Effector memory CD8-positive, alpha-beta T cell (primary cell): ENCODE measurements around the gene PAK3.

ENCODE experiments used
- ATAC-seq: fragments of 150-1000 bp; cut with Tn5 transposase; replicated peaks from 2 replicates; pipeline ENCODE4 v1.10.0; 2021; ENCODE audit warnings: mild to moderate bottlenecking, moderate library complexity
- DNase-seq, 3 experiments: peaks; one replicate each; pipeline ENCODE4 v3.0.0; 2021
- H3K27ac Mint-ChIP-seq, 2 donors: one replicate each; pipeline ENCODE4 v1.8.0; 2022; ENCODE audit warnings: mild to moderate bottlenecking in 2 of 2, mixed read lengths in 2 of 2, moderate library complexity in 2 of 2
- H3K27me3 Mint-ChIP-seq, 2 donors: one replicate each; pipeline ENCODE4 v1.8.0; 2022; ENCODE audit warnings: mixed read lengths in 2 of 2
- H3K36me3 Mint-ChIP-seq: one replicate; pipeline ENCODE4 v1.8.0; 2022; ENCODE audit warnings: mild to moderate bottlenecking, moderate library complexity, mixed read lengths; ENCODE audit not compliant: insufficient read depth
- H3K4me1 Mint-ChIP-seq, 2 donors: one replicate each; pipeline ENCODE4 v1.8.0; 2022; ENCODE audit warnings: low read depth in 2 of 2, mixed read lengths in 2 of 2
- H3K4me3 Mint-ChIP-seq, 2 donors: one replicate each; pipeline ENCODE4 v1.8.0; 2022; ENCODE audit warnings: mild to moderate bottlenecking in 2 of 2, mixed read lengths in 2 of 2, moderate library complexity in 2 of 2
- H3K9me3 Mint-ChIP-seq, 2 donors: one replicate each; pipeline ENCODE4 v1.8.0; 2022; ENCODE audit warnings: mixed read lengths in 2 of 2

PAK3 gene

GRCh38 chrX:111164728-111165127, 68.7 kb downstream of the PAK3 start:
- peaks cover 2% of the 10 kb centered on the region for H3K36me3 Mint-ChIP-seq
- H3K9me3 Mint-ChIP-seq = no peaks in the 10 kb centered on the region
- no peaks in the 10 kb centered on the region for H3K27me3 Mint-ChIP-seq
- no peak for ATAC-seq
- DNase-seq = no peak
- H3K4me1 Mint-ChIP-seq = no peaks in the 10 kb centered on the region
- no peak overlapping the region for H3K4me3 Mint-ChIP-seq
- H3K27ac Mint-ChIP-seq = no peak overlapping the region

- Mint-ChIP-seq H3K4me1 (no peaks in the 10 kb centered on the region), H3K9me3 (no peaks in the 10 kb centered on the region), H3K36me3 (peaks cover 2% of the 10 kb centered on the region), H3K27ac (no peak overlapping the region), H3K4me3 (no peak overlapping the region), H3K27me3 (no peaks in the 10 kb centered on the region)
- ATAC-seq (no peak), DNase-seq (no peak)
These were observed 69.9 kb downstream of the PAK3 start for GRCh38 chrX:111165902-111166301.

GRCh38 chrX:111167334-111167733, 71.3 kb downstream of the PAK3 start:
- DNase-seq (no peak), ATAC-seq (no peak)
- H3K4me1 Mint-ChIP-seq = no peaks in the 10 kb centered on the region
- H3K4me3 Mint-ChIP-seq = no peak overlapping the region
- no peak overlapping the region for H3K27ac Mint-ChIP-seq
- H3K36me3 Mint-ChIP-seq = peaks cover 2% of the 10 kb centered on the region
- H3K9me3 Mint-ChIP-seq = no peaks in the 10 kb centered on the region
- no peaks in the 10 kb centered on the region for H3K27me3 Mint-ChIP-seq

- Mint-ChIP-seq H3K9me3 (no peaks in the 10 kb centered on the region), H3K27ac (no peak overlapping the region), H3K27me3 (no peaks in the 10 kb centered on the region), H3K4me1 (no peaks in the 10 kb centered on the region), H3K4me3 (no peak overlapping the region), H3K36me3 (peaks cover 2% of the 10 kb centered on the region)
- no peak for DNase-seq
- no peak for ATAC-seq
These were observed 72.3 kb downstream of the PAK3 start for GRCh38 chrX:111168314-111168713.

GRCh38 chrX:111169141-111169540, 73.2 kb downstream of the PAK3 start:
- no peaks in the 10 kb centered on the region for H3K36me3 Mint-ChIP-seq
- DNase-seq = no peak
- H3K27ac Mint-ChIP-seq = no peak overlapping the region
- H3K9me3 Mint-ChIP-seq = no peaks in the 10 kb centered on the region
- no peaks in the 10 kb centered on the region for H3K4me1 Mint-ChIP-seq
- ATAC-seq = no peak
- H3K27me3 Mint-ChIP-seq = no peaks in the 10 kb centered on the region
- no peak overlapping the region for H3K4me3 Mint-ChIP-seq

GRCh38 chrX:111170017-111170416, 74.0 kb downstream of the PAK3 start:
- H3K27ac Mint-ChIP-seq = no peak overlapping the region
- H3K27me3 Mint-ChIP-seq = no peaks in the 10 kb centered on the region
- ATAC-seq = no peak
- no peak overlapping the region for H3K4me3 Mint-ChIP-seq
- no peaks in the 10 kb centered on the region for H3K36me3 Mint-ChIP-seq
- H3K9me3 Mint-ChIP-seq = no peaks in the 10 kb centered on the region
- DNase-seq = no peak
- no peaks in the 10 kb centered on the region for H3K4me1 Mint-ChIP-seq

GRCh38 chrX:111180750-111181240, 84.8 kb downstream of the PAK3 start:
- no peak for DNase-seq
- Mint-ChIP-seq H3K36me3 (no peaks in the 10 kb centered on the region), H3K27ac (no peak overlapping the region)

GRCh38 chrX:111181951-111182350, 86.0 kb downstream of the PAK3 start:
- H3K4me1 Mint-ChIP-seq = no peaks in the 10 kb centered on the region
- no peaks in the 10 kb centered on the region for H3K9me3 Mint-ChIP-seq
- DNase-seq = no peak
- H3K4me3 Mint-ChIP-seq = no peak overlapping the region
- ATAC-seq = no peak
- no peaks in the 10 kb centered on the region for H3K27me3 Mint-ChIP-seq
- H3K27ac Mint-ChIP-seq = no peak overlapping the region
- H3K36me3 Mint-ChIP-seq = no peaks in the 10 kb centered on the region

More at GRCh38 chrX:111180750-111181240, 84.8 kb downstream of the PAK3 start:
- Mint-ChIP-seq H3K9me3 (no peaks in the 10 kb centered on the region), H3K4me3 (no peak overlapping the region), H3K27me3 (no peaks in the 10 kb centered on the region), H3K4me1 (no peaks in the 10 kb centered on the region)
- no peak for ATAC-seq

GRCh38 chrX:111182997-111183396, 87.0 kb downstream of the PAK3 start:
- Mint-ChIP-seq H3K4me1 (no peaks in the 10 kb centered on the region), H3K9me3 (no peaks in the 10 kb centered on the region), H3K4me3 (no peak overlapping the region), H3K36me3 (no peaks in the 10 kb centered on the region), H3K27me3 (no peaks in the 10 kb centered on the region), H3K27ac (no peak overlapping the region)
- ATAC-seq (no peak), DNase-seq (no peak)

GRCh38 chrX:111191598-111191997, 95.6 kb downstream of the PAK3 start:
- ATAC-seq = no peak
- Mint-ChIP-seq H3K4me1 (no peaks in the 10 kb centered on the region), H3K27me3 (no peaks in the 10 kb centered on the region), H3K4me3 (no peak overlapping the region), H3K36me3 (no peaks in the 10 kb centered on the region), H3K27ac (no peak overlapping the region), H3K9me3 (no peaks in the 10 kb centered on the region)
- no peak for DNase-seq

GRCh38 chrX:111199505-111199904, 103.5 kb downstream of the PAK3 start:
- H3K4me1 Mint-ChIP-seq = no peaks in the 10 kb centered on the region
- no peak overlapping the region for H3K4me3 Mint-ChIP-seq
- H3K27ac Mint-ChIP-seq = no peak overlapping the region
- no peaks in the 10 kb centered on the region for H3K9me3 Mint-ChIP-seq
- no peaks in the 10 kb centered on the region for H3K36me3 Mint-ChIP-seq
- H3K27me3 Mint-ChIP-seq = peaks cover 0 to 7% of the 10 kb centered on the region in 2 donors
- ATAC-seq (no peak), DNase-seq (no peak)

- H3K27ac Mint-ChIP-seq = no peak overlapping the region
- H3K4me3 Mint-ChIP-seq = no peak overlapping the region
- no peaks in the 10 kb centered on the region for H3K4me1 Mint-ChIP-seq
- H3K36me3 Mint-ChIP-seq = no peaks in the 10 kb centered on the region
- DNase-seq (no peak), ATAC-seq (no peak)
- H3K9me3 Mint-ChIP-seq = no peaks in the 10 kb centered on the region
- peaks cover 0 to 7% of the 10 kb centered on the region in 2 donors for H3K27me3 Mint-ChIP-seq
These were observed 104.3 kb downstream of the PAK3 start for GRCh38 chrX:111200327-111200726.

- DNase-seq (no peak), ATAC-seq (no peak)
- H3K27me3 Mint-ChIP-seq = peaks cover 0 to 6% of the 10 kb centered on the region in 2 donors
- no peaks in the 10 kb centered on the region for H3K9me3 Mint-ChIP-seq
- no peaks in the 10 kb centered on the region for H3K4me1 Mint-ChIP-seq
- no peak overlapping the region for H3K27ac Mint-ChIP-seq
- H3K36me3 Mint-ChIP-seq = no peaks in the 10 kb centered on the region
- no peak overlapping the region for H3K4me3 Mint-ChIP-seq
These were observed 111.9 kb downstream of the PAK3 start for GRCh38 chrX:111207851-111208250.

GRCh38 chrX:111216293-111216801, 120.4 kb downstream of the PAK3 start:
- ATAC-seq (no peak), DNase-seq (no peak)
- H3K9me3 Mint-ChIP-seq = no peaks in the 10 kb centered on the region
- H3K27ac Mint-ChIP-seq = no peak overlapping the region
- no peaks in the 10 kb centered on the region for H3K4me1 Mint-ChIP-seq
- H3K36me3 Mint-ChIP-seq = no peaks in the 10 kb centered on the region
- no peaks in the 10 kb centered on the region for H3K27me3 Mint-ChIP-seq
- H3K4me3 Mint-ChIP-seq = no peak overlapping the region
